Neutrophil (primary cell): ENCODE results near the gene ZFAND6.

Experiments
- H3K27ac ChIP-seq: fragments of 200-600 bp; sonication (generic); 2 replicates; pipeline ENCODE4 v1.5.1; 2016; ENCODE audit warnings: mild to moderate bottlenecking, moderate library complexity
- H3K27me3 ChIP-seq: fragments of 200-600 bp; sonication (generic); 2 replicates; pipeline ENCODE4 v1.6.0; 2016; ENCODE audit warnings: mild to moderate bottlenecking
- H3K36me3 ChIP-seq: fragments of 200-600 bp; sonication (generic); 2 replicates; pipeline ENCODE4 v1.5.1; 2017
- H3K4me1 ChIP-seq, 2 experiments: fragments of 200-600 bp in 1 of 2; sonication (generic) in 1 of 2; 1 replicate in 1 of 2; 2 replicates in 1 of 2; pipeline versions ENCODE4 v1.5.1 to v1.6.1; 2013 to 2016; ENCODE audit warnings: low read depth in 1 of 2, low read length in 1 of 2, mild to moderate bottlenecking in 1 of 2, moderate library complexity in 1 of 2; ENCODE audit not compliant: control insufficient read depth in 1 of 2, insufficient read depth in 1 of 2
- H3K4me3 ChIP-seq, 2 experiments: fragments of 200-600 bp in 1 of 2; sonication (generic) in 1 of 2; 1 replicate in 1 of 2; 2 replicates in 1 of 2; pipeline ENCODE4 v1.5.1; 2013 to 2016; ENCODE audit warnings: low read depth in 1 of 2, low read length in 1 of 2, mild to moderate bottlenecking in 1 of 2, moderate library complexity in 1 of 2
- H3K9me3 ChIP-seq: fragments of 200-600 bp; sonication (generic); 2 replicates; pipeline ENCODE4 v1.5.1; 2016
- CTCF ChIP-seq: fragments of 200-600 bp; sonication (generic); IDR thresholded peaks from 2 replicates; pipeline ENCODE4 v1.5.1; 2016; ENCODE audit warnings: antibody characterized with exemption

The ZFAND6 gene

GRCh38 chr15:80186066-80186465 lies 126.6 kb downstream of the ZFAND6 start:
- Histone ChIP-seq H3K4me1 (no peaks in the 10 kb centered on the region), H3K27ac (no peak overlapping the region), H3K4me3 (no peak overlapping the region), H3K27me3 (no peaks in the 10 kb centered on the region), H3K36me3 (peaks cover 38% of the 10 kb centered on the region), H3K9me3 (no peaks in the 10 kb centered on the region)
- TF ChIP-seq CTCF: no peak

- H3K9me3 ChIP-seq: no peaks in the 10 kb centered on the region
- H3K4me3 ChIP-seq: no peak overlapping the region
- TF ChIP-seq CTCF: no peak
- no peak overlapping the region for H3K27ac ChIP-seq
- H3K4me1 ChIP-seq: peaks cover 2 to 3% of the 10 kb centered on the region in 2 experiments
- H3K36me3 ChIP-seq: peaks cover 34% of the 10 kb centered on the region
- no peaks in the 10 kb centered on the region for H3K27me3 ChIP-seq
Measured at GRCh38 chr15:80186597-80186996, 127.1 kb downstream of the ZFAND6 start.
